Mesenchymal stem cell (in vitro differentiated cells and primary cell): ENCODE results near the gene CLCN5.

Experiments used
- DNase-seq: peaks from one replicate; pipeline ENCODE4 v3.0.0-alpha.2; 2013
- H2AFZ ChIP-seq: one replicate; pipeline ENCODE4 v1.6.1; 2013; ENCODE audit warnings: low read depth, mild to moderate bottlenecking, control low read depth, inconsistent platforms, low read length, moderate library complexity
- H2AK5ac ChIP-seq: 2 replicates; pipeline ENCODE4 v1.6.1; 2013; ENCODE audit warnings: low read length, moderate library complexity, mild to moderate bottlenecking, inconsistent platforms; ENCODE audit not compliant: severe bottlenecking
- H2BK120ac ChIP-seq: one replicate; pipeline ENCODE4 v1.6.1; 2013; ENCODE audit warnings: low read depth, mild to moderate bottlenecking, inconsistent platforms, low read length, moderate library complexity
- H2BK12ac ChIP-seq, 2 experiments: one replicate each; pipeline ENCODE4 v1.6.1; 2013; ENCODE audit warnings: inconsistent platforms in 2 of 2, low read length in 2 of 2, mild to moderate bottlenecking in 2 of 2, moderate library complexity in 2 of 2, control low read depth in 1 of 2
- H2BK15ac ChIP-seq: one replicate; pipeline ENCODE4 v1.6.1; 2013; ENCODE audit warnings: mild to moderate bottlenecking, low read depth, inconsistent platforms; ENCODE audit not compliant: poor library complexity, severe bottlenecking
- H2BK5ac ChIP-seq: 2 replicates; pipeline ENCODE4 v1.6.1; 2013; ENCODE audit warnings: low read depth, mild to moderate bottlenecking, low read length, control low read depth, inconsistent platforms; ENCODE audit not compliant: poor library complexity, severe bottlenecking
- H3K14ac ChIP-seq, 2 experiments: one replicate each; pipeline ENCODE4 v1.6.1; 2013; ENCODE audit warnings: inconsistent platforms in 2 of 2, low read length in 2 of 2, control low read depth in 1 of 2, mild to moderate bottlenecking in 1 of 2, moderate library complexity in 1 of 2
- H3K18ac ChIP-seq, 2 experiments: one replicate each; pipeline ENCODE4 v1.6.1; 2013; ENCODE audit warnings: inconsistent platforms in 2 of 2, low read length in 2 of 2, control low read depth in 1 of 2, low read depth in 1 of 2, mild to moderate bottlenecking in 1 of 2
- H3K23ac ChIP-seq, 2 experiments: one replicate each; pipeline ENCODE4 v1.6.1; 2013; ENCODE audit warnings: inconsistent platforms in 2 of 2, low read length in 2 of 2, mild to moderate bottlenecking in 2 of 2, moderate library complexity in 2 of 2, control low read depth in 1 of 2
- H3K27ac ChIP-seq: 2 replicates; pipeline ENCODE4 v1.5.1; 2013; ENCODE audit warnings: mild to moderate bottlenecking, moderate library complexity, low read length, control low read depth, inconsistent platforms; ENCODE audit not compliant: poor library complexity, severe bottlenecking
- H3K27me3 ChIP-seq, 2 experiments: 2 replicates each; pipeline versions ENCODE4 v1.6.1 to v1.7.0; 2013; ENCODE audit warnings: low read length in 2 of 2, mild to moderate bottlenecking in 2 of 2, moderate library complexity in 2 of 2, control low read depth in 1 of 2, inconsistent platforms in 1 of 2; ENCODE audit not compliant: control insufficient read depth in 1 of 2, insufficient read depth in 1 of 2
- H3K36me3 ChIP-seq, 2 experiments: 2 replicates each; pipeline versions ENCODE4 v1.6.1 to v1.7.0; 2013; ENCODE audit warnings: low read length in 2 of 2, control low read depth in 1 of 2, inconsistent platforms in 1 of 2, low read depth in 1 of 2, mild to moderate bottlenecking in 1 of 2; ENCODE audit not compliant: insufficient read depth in 2 of 2, control insufficient read depth in 1 of 2
- H3K4ac ChIP-seq, 2 experiments: one replicate each; pipeline ENCODE4 v1.6.1; 2013; ENCODE audit warnings: inconsistent platforms in 2 of 2, low read length in 2 of 2, mild to moderate bottlenecking in 2 of 2, moderate library complexity in 2 of 2, control low read depth in 1 of 2, low read depth in 1 of 2
- H3K4me1 ChIP-seq: 2 replicates; pipeline ENCODE4 v1.6.1; 2013; ENCODE audit warnings: low read depth, low read length, control low read depth; ENCODE audit not compliant: control insufficient read depth, insufficient read depth
- H3K4me2 ChIP-seq: 2 replicates; pipeline ENCODE4 v1.6.1; 2013; ENCODE audit warnings: low read length, mild to moderate bottlenecking, inconsistent platforms; ENCODE audit not compliant: poor library complexity, severe bottlenecking
- H3K4me3 ChIP-seq, 2 experiments: 2 replicates each; pipeline versions ENCODE4 v1.5.1 to v1.7.0; 2013; ENCODE audit warnings: low read length in 2 of 2, mild to moderate bottlenecking in 2 of 2, control low read depth in 1 of 2, low read depth in 1 of 2; ENCODE audit not compliant: insufficient read depth in 1 of 2
- H3K79me1 ChIP-seq: replicated peaks from 2 replicates; pipeline ENCODE4 v1.6.1; 2013; ENCODE audit warnings: mild to moderate bottlenecking, control low read depth, low read length, inconsistent platforms; ENCODE audit not compliant: poor library complexity, severe bottlenecking
- H3K9ac ChIP-seq: 2 replicates; pipeline ENCODE4 v1.7.0; 2013; ENCODE audit warnings: mild to moderate bottlenecking, low read length, moderate library complexity
- H3K9me3 ChIP-seq: 2 replicates; pipeline ENCODE4 v1.7.0; 2013; ENCODE audit warnings: mild to moderate bottlenecking, low read length; ENCODE audit not compliant: control insufficient read depth
- H4K8ac ChIP-seq: one replicate; pipeline ENCODE4 v1.6.1; 2013; ENCODE audit warnings: inconsistent platforms, mild to moderate bottlenecking, low read length, moderate library complexity
- H4K91ac ChIP-seq: one replicate; pipeline ENCODE4 v1.6.1; 2013; ENCODE audit warnings: mild to moderate bottlenecking, low read length, inconsistent platforms
- WGBS: methylation state at CpG from one replicate; pipeline ENCODE4 v1.1.7; 2013; ENCODE audit warnings: mixed read lengths; 5-methylcytosine and 5-hydroxymethylcytosine counted together

The CLCN5 gene

GRCh38 chrX:49915361-49916222 is 6.8 kb upstream of the CLCN5 start:
- H2BK120ac ChIP-seq, result no peak overlapping the region
- H3K27ac ChIP-seq, result no peak overlapping the region
- no peaks in the 10 kb centered on the region for H3K9me3 ChIP-seq

GRCh38 chrX:49919617-49920016 is 2.8 kb upstream of the CLCN5 start:
- no peak overlapping the region for H3K4ac ChIP-seq
- DNase-seq, result peak; percentile 44
- 96% methylated on average over 2 of the region's 8 CpGs for WGBS
- H2BK15ac ChIP-seq, result no peak overlapping the region
- H2AFZ ChIP-seq, result no peak overlapping the region
- H3K27ac ChIP-seq, result no peak overlapping the region
- no peaks in the 10 kb centered on the region for H3K36me3 ChIP-seq
- H3K4me2 ChIP-seq, result no peak overlapping the region
- H2BK120ac ChIP-seq, result no peak overlapping the region
- H3K9ac ChIP-seq, result no peak overlapping the region
- H3K4me3 ChIP-seq, result no peak overlapping the region
- no peak overlapping the region for H3K14ac ChIP-seq
- H3K4me1 ChIP-seq, result no peaks in the 10 kb centered on the region
- H3K23ac ChIP-seq, result no peak overlapping the region
- H2BK5ac ChIP-seq, result no peak overlapping the region
- peaks cover 0 to 3% of the 10 kb centered on the region in 2 experiments for H3K27me3 ChIP-seq
- H2AK5ac ChIP-seq, result no peak overlapping the region
- no peaks in the 10 kb centered on the region for H3K79me1 ChIP-seq
- no peak overlapping the region for H3K18ac ChIP-seq
- no peak overlapping the region for H4K8ac ChIP-seq
- H3K9me3 ChIP-seq, result no peaks in the 10 kb centered on the region
- no peak overlapping the region for H4K91ac ChIP-seq
- H2BK12ac ChIP-seq, result no peak overlapping the region

More at GRCh38 chrX:49915361-49916222, 6.8 kb upstream of the CLCN5 start:
- Histone ChIP-seq H3K79me1 (no peaks in the 10 kb centered on the region), H3K18ac (no peak overlapping the region), H3K4me1 (no peaks in the 10 kb centered on the region), H3K27me3 (peaks cover 0 to 29% of the 10 kb centered on the region in 2 experiments), H3K9ac (no peak overlapping the region), H4K8ac (no peak overlapping the region), H4K91ac (no peak overlapping the region), H2BK5ac (no peak overlapping the region), H2AFZ (no peak overlapping the region), H3K4me2 (no peak overlapping the region), H2BK12ac (no peak overlapping the region), H3K14ac (no peak overlapping the region), H3K4ac (no peak overlapping the region), H2BK15ac (no peak overlapping the region), H3K23ac (no peak overlapping the region), H2AK5ac (no peak overlapping the region), H3K4me3 (no peak overlapping the region), H3K36me3 (no peaks in the 10 kb centered on the region)
- peak; percentile 48 for DNase-seq
- 34% methylated on average over 5 of the region's 8 CpGs for WGBS

- Histone ChIP-seq H2AK5ac (no peak overlapping the region), H3K18ac (no peak overlapping the region), H2AFZ (no peak overlapping the region), H2BK15ac (no peak overlapping the region), H3K27ac (no peak overlapping the region), H2BK5ac (no peak overlapping the region), H3K9ac (no peak overlapping the region), H3K4ac (no peak overlapping the region), H4K91ac (no peak overlapping the region), H3K27me3 (peaks cover 0 to 6% of the 10 kb centered on the region in 2 experiments), H3K4me2 (no peak overlapping the region), H2BK12ac (no peak overlapping the region), H3K14ac (no peak overlapping the region), H3K23ac (no peak overlapping the region), H3K79me1 (no peaks in the 10 kb centered on the region), H3K4me3 (no peak overlapping the region), H4K8ac (no peak overlapping the region), H3K9me3 (no peaks in the 10 kb centered on the region), H3K4me1 (no peaks in the 10 kb centered on the region), H3K36me3 (peaks cover 0 to 4% of the 10 kb centered on the region in 2 experiments), H2BK120ac (no peak overlapping the region)
- WGBS, result 94% methylated on average over 2 of the region's 2 CpGs
- DNase-seq, result no peak
Measured at GRCh38 chrX:49921109-49921508, 1.3 kb upstream of the CLCN5 start.

GRCh38 chrX:49925176-49925575 is 2.8 kb downstream of the CLCN5 start:
- Histone ChIP-seq H3K4me1 (peaks cover 2% of the 10 kb centered on the region), H3K23ac (no peak overlapping the region), H2BK120ac (no peak overlapping the region), H2BK5ac (no peak overlapping the region), H3K9ac (no peak overlapping the region), H4K8ac (no peak overlapping the region), H3K27ac (no peak overlapping the region), H3K4ac (no peak overlapping the region), H4K91ac (no peak overlapping the region), H3K9me3 (no peaks in the 10 kb centered on the region), H3K18ac (no peak overlapping the region), H2AK5ac (no peak overlapping the region), H3K79me1 (no peaks in the 10 kb centered on the region), H3K4me3 (no peak overlapping the region), H3K27me3 (peaks cover 0 to 6% of the 10 kb centered on the region in 2 experiments), H2BK15ac (no peak overlapping the region), H2BK12ac (no peak overlapping the region), H3K36me3 (peaks cover 0 to 4% of the 10 kb centered on the region in 2 experiments), H2AFZ (no peak overlapping the region), H3K14ac (no peak overlapping the region), H3K4me2 (no peak overlapping the region)
- 34% methylated on average over 2 of the region's 2 CpGs for WGBS
- no peak for DNase-seq
